Keratinocyte (primary cell): ENCODE results near the gene ACD. TPM values are rescaled to one million over a fixed set of nuclear protein-coding genes. Genes with fewer than 3 reads are reported as not detected.

ENCODE experiments used
- DNase-seq: peaks from one replicate; pipeline ENCODE4 v3.0.0-alpha.2; 2011; ENCODE audit warnings: low read depth, missing footprints, low spot score
- FAIRE-seq: peaks from 2 replicates; lab custom pipeline; 2011; peaks lifted over from hg19 to GRCh38; lab: Jason Lieb, UNC
- H2AFZ ChIP-seq: 2 replicates; pipeline ENCODE4 v1.6.0; 2012; ENCODE audit warnings: low read length, control low read depth, inconsistent platforms; ENCODE audit not compliant: control insufficient read depth
- H3K27ac ChIP-seq: 2 replicates; pipeline ENCODE4 v1.5.1; 2011; ENCODE audit warnings: low read length; ENCODE audit not compliant: control insufficient read depth, insufficient read depth
- H3K27me3 ChIP-seq: 3 replicates; pipeline ENCODE4 v1.6.0; 2011; ENCODE audit warnings: low read length; ENCODE audit not compliant: control insufficient read depth, insufficient read depth; ENCODE audit errors: extremely low read depth
- H3K36me3 ChIP-seq, 2 experiments: 2 replicates in 1 of 2; 3 replicates in 1 of 2; pipeline ENCODE4 v1.5.1; 2011; ENCODE audit warnings: low read length in 2 of 2, mild to moderate bottlenecking in 1 of 2; ENCODE audit not compliant: control insufficient read depth in 2 of 2, insufficient read depth in 2 of 2; ENCODE audit errors: extremely low read depth in 1 of 2
- H3K4me1 ChIP-seq: 3 replicates; pipeline ENCODE4 v1.5.1; 2011; ENCODE audit warnings: low read length; ENCODE audit not compliant: control insufficient read depth, insufficient read depth; ENCODE audit errors: extremely low read depth
- H3K4me2 ChIP-seq: 3 replicates; pipeline ENCODE4 v1.6.0; 2011; ENCODE audit warnings: low read depth, low read length; ENCODE audit not compliant: control insufficient read depth, insufficient read depth; ENCODE audit errors: extremely low read depth
- H3K4me3 ChIP-seq, 3 experiments: fragments of 200-600 bp in 1 of 3; sonication (generic) in 1 of 3; 2 replicates in 2 of 3; 3 replicates in 1 of 3; pipeline ENCODE4 v1.5.1; 2011 to 2016; ENCODE audit warnings: low read length in 3 of 3, mild to moderate bottlenecking in 3 of 3, control low read depth in 2 of 3, inconsistent platforms in 1 of 3, low read depth in 1 of 3, mixed read lengths in 1 of 3, mixed run types in 1 of 3, moderate library complexity in 1 of 3; ENCODE audit not compliant: control insufficient read depth in 2 of 3, insufficient read depth in 2 of 3; ENCODE audit errors: extremely low read depth in 1 of 3
- H3K79me2 ChIP-seq: 2 replicates; pipeline ENCODE4 v1.6.0; 2012; ENCODE audit warnings: low read length; ENCODE audit not compliant: control insufficient read depth, insufficient read depth
- H3K9ac ChIP-seq: 3 replicates; pipeline ENCODE4 v1.6.0; 2011; ENCODE audit warnings: low read length; ENCODE audit not compliant: control insufficient read depth, insufficient read depth; ENCODE audit errors: extremely low read depth
- H3K9me1 ChIP-seq: 3 replicates; pipeline ENCODE4 v1.6.0; 2011; ENCODE audit warnings: low read length; ENCODE audit not compliant: control insufficient read depth, insufficient read depth; ENCODE audit errors: extremely low read depth
- H3K9me3 ChIP-seq: 2 replicates; pipeline ENCODE4 v1.5.1; 2012; ENCODE audit warnings: low read depth, low read length; ENCODE audit not compliant: control insufficient read depth
- H4K20me1 ChIP-seq: 3 replicates; pipeline ENCODE4 v1.6.0; 2011; ENCODE audit warnings: low read length; ENCODE audit not compliant: control insufficient read depth, insufficient read depth; ENCODE audit errors: extremely low read depth
- CTCF ChIP-seq, 3 experiments: IDR thresholded peaks in 1 of 3; conservative IDR thresholded peaks in 1 of 3; optimal IDR thresholded peaks in 1 of 3; 2 replicates in 2 of 3; 3 replicates in 1 of 3; pipeline versions ENCODE3 to v1.5.1; 2011; ENCODE audit warnings: low read length in 3 of 3, mild to moderate bottlenecking in 3 of 3, moderate library complexity in 2 of 3, control low read depth in 1 of 3, inconsistent platforms in 1 of 3; ENCODE audit not compliant: insufficient read depth in 2 of 3; ENCODE audit errors: extremely low read depth in 1 of 3
- EZH2 ChIP-seq: IDR thresholded peaks from one replicate; pipeline ENCODE4 v1.6.1; 2012; ENCODE audit warnings: inconsistent platforms, mild to moderate bottlenecking, low read length, moderate library complexity
- dilution Hi-C: fragments of 300-500 bp; cut with MboI; formaldehyde crosslinking; loops from one replicate; pipeline ENCODE4 v1.7.0; 2020; ENCODE audit warnings: low sequenced_read_pairs; ENCODE audit not compliant: extremely low pct_ligation_motif_present
- polyA minus RNA-seq, 3 experiments: library from RNA; depleted of rRNA, polyadenylated mRNA; stranded (reverse); fragments of >200 nt; gene quantifications; 1 replicate in 1 of 3; 2 replicates in 1 of 3; 3 replicates in 1 of 3; pipeline ENCODE4 v1.2.3, GENCODE V29; 2011
- polyA plus RNA-seq, 5 experiments: library from polyadenylated mRNA; depleted of rRNA in 3 of 5; stranded (reverse) in 3 of 5; stranded (forward) in 1 of 5; unstranded in 1 of 5; fragments of >200 nt; gene quantifications; 1 replicate in 1 of 5; 2 replicates in 3 of 5; 3 replicates in 1 of 5; pipeline versions ENCODE4 v1.2.1 to v1.2.3, GENCODE V29; 2011 to 2012; ENCODE audit warnings: missing spikeins in 2 of 5, low read depth in 1 of 5, low replicate concordance in 1 of 5

The ACD gene
- polyA plus RNA-seq (12.9 to 16.7 TPM (median 13.2 TPM) in 3 replicates), polyA minus RNA-seq (9.4 to 58.0 TPM (median 9.8 TPM) in 3 replicates)
- 2.0 TPM for polyA plus RNA-seq (2011; ENCODE audit: low read depth)
- polyA plus RNA-seq (2011; cell fraction: cytosol; rRNA removed), result 11.6 and 18.7 TPM in 2 replicates
- polyA plus RNA-seq (2011; cell fraction: nucleus; rRNA removed), result 21.1 and 28.1 TPM in 2 replicates
- 9.7 and 22.6 TPM in 2 replicates for polyA plus RNA-seq (2012; ENCODE audit: low replicate concordance)
- polyA minus RNA-seq (2011; cell fraction: cytosol; rRNA and poly(A)+ RNA removed), result 24.9 TPM
- 7.4 and 8.0 TPM in 2 replicates for polyA minus RNA-seq (2011; cell fraction: nucleus; rRNA and poly(A)+ RNA removed)

- no peak for TF ChIP-seq EZH2
- TF ChIP-seq CTCF (optimal IDR thresholded peaks at IDR 0.05 in 1 of 3, IDR thresholded peaks at IDR 0.05 in 1 of 3, conservative IDR thresholded peaks at IDR 0.05 in 1 of 3; ENCODE audit: extremely low read depth in 1 of 3, insufficient read depth in 2 of 3, low read length in 3 of 3), result no peak
- FAIRE-seq (no peak), DNase-seq (peak; percentile 63)
- peak within 1 kb of the TSS; percentile 98 for H2AFZ ChIP-seq
- peak within 1 kb of the TSS; percentile 81 for H3K9ac ChIP-seq
- H3K36me3 ChIP-seq, result peaks cover 1 to 9% of the 10 kb centered on the region in 2 experiments
- dilution Hi-C loops, result no loop called here
- peaks cover 6% of the 10 kb centered on the region for H3K27me3 ChIP-seq
- H3K4me2 ChIP-seq, result peak within 1 kb of the TSS; percentile 96
- H3K4me1 ChIP-seq, result peaks cover 9% of the 10 kb centered on the region
- H4K20me1 ChIP-seq, result no peaks in the 10 kb centered on the region
- H3K27ac ChIP-seq, result peak within 1 kb of the TSS; percentile 81
- H3K79me2 ChIP-seq, result peaks cover 12% of the 10 kb centered on the region
- no peaks in the 10 kb centered on the region for H3K9me3 ChIP-seq
- peak within 1 kb of the TSS; percentile 82 to 98 (median 85) for H3K4me3 ChIP-seq
- H3K9me1 ChIP-seq, result no peaks in the 10 kb centered on the region
Measured at GRCh38 chr16:67659675-67660563, at the start of gene ACD. Gene ACD (minus strand): TSS chr16:67660260. CDS start chr16:67660220, 40 bp downstream.

- DNase-seq (no peak), FAIRE-seq (no peak)
- no peak overlapping the region for H2AFZ ChIP-seq
- H3K4me3 ChIP-seq, result no peak overlapping the region
- H4K20me1 ChIP-seq, result peaks cover 3% of the 10 kb centered on the region
- peaks cover 5% of the 10 kb centered on the region for H3K9me1 ChIP-seq
- dilution Hi-C loops, result no loop called here
- H3K36me3 ChIP-seq, result peaks cover 0 to 2% of the 10 kb centered on the region in 2 experiments
- H3K9me3 ChIP-seq, result no peaks in the 10 kb centered on the region
- H3K27me3 ChIP-seq, result no peaks in the 10 kb centered on the region
- TF ChIP-seq EZH2, result no peak
- no peak for TF ChIP-seq CTCF (optimal IDR thresholded peaks at IDR 0.05 in 1 of 3, IDR thresholded peaks at IDR 0.05 in 1 of 3, conservative IDR thresholded peaks at IDR 0.05 in 1 of 3; ENCODE audit: extremely low read depth in 1 of 3, insufficient read depth in 2 of 3, low read length in 3 of 3)
- no peak overlapping the region for H3K9ac ChIP-seq
- peaks cover 68% of the 10 kb centered on the region for H3K79me2 ChIP-seq
- H3K4me2 ChIP-seq, result no peak overlapping the region
- H3K27ac ChIP-seq, result no peak overlapping the region
- H3K4me1 ChIP-seq, result peaks cover 9% of the 10 kb centered on the region
Measured at GRCh38 chr16:67709050-67709449, 49.0 kb upstream of the ACD start.
